NCI-H345 (cell line): ENCODE data around the gene HBZ.
"Not testable (repeated sequence)": the region's sequence is repeated elsewhere in the genome, so short reads cannot be mapped to it uniquely, and the experiment has no call there.

Experiments
- DNase-seq: peaks from one replicate; lab custom pipeline; 2025; lab: John Stamatoyannopoulos, UW

The HBZ gene

DNA sequence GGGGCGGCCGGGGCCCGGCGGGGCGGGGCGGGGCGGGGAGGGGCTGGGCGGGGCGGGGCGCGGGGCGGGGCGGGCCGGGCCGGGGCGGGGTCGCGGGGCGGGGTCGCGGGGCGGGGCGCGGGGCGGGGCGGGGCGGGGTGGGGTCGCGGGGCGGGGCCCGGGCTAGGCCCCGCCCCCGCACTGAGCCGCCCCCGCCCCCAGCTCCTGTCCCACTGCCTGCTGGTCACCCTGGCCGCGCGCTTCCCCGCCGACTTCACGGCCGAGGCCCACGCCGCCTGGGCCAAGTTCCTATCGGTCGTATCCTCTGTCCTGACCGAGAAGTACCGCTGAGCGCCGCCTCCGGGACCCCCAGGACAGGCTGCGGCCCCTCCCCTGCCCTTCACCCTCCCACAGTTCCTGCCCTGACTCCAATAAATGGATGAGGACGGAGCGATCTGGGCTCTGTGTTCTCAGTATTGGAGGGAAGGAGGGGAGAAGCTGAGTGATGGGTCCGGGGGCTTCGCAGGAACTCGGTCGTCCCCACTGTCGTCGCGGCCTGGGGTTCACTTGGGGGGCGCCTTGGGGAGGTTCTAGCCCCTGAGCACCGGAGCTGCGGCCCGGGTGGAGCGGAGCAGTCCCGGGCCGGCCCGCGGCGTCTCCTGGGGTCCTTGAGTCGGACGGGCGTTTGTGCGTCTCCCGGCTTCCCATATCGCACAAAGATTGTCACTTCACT, 12.5 kb downstream of the HBZ start:
- no peak for DNase-seq

DNA sequence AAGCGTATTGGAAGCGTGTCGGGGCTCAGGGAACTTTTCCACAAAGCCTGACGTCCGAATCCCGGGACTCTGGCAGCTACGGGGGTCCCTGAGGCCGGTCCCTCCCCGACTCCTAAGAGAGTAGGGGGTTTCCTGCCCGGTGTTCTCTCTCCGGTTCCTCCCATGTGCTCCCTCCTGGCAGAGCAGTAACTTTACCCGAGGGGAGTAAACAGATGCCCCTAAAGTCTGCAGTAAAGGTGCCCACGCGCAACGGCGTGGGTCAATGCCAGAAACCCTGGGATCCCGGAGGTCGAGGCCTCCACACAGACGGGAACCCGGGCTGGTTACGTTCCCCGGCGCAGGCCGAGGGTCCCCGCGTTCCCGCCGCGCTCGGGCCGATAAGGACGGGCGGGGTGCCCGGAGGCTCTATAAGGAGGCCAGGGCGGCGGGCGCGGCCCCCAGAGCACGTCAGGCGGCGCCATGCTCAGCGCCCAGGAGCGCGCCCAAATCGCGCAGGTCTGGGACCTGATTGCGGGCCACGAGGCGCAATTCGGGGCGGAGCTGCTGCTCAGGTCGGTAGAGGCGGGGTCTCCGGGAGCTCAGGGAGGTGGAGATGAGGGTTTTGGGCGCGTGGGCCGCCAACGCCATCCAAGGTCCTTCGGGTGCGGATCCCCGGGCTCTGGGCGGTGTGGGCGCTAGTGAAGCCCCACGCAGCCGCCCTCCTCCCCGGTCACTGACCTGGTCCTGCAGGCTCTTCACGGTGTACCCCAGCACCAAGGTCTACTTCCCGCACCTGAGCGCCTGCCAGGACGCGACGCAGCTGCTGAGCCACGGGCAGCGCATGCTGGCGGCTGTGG, 13.3 kb downstream of the HBZ start, which contains the start of gene HBM:
HBM (plus strand) TSS at position 440 of the 836 bp plus-strand sequence; CDS start at position 460, 20 bp downstream.
- DNase-seq: no peak

GRCh38 chr16:166375-167121, 14.1 kb downstream of the HBZ start:
- no peak for DNase-seq

DNA sequence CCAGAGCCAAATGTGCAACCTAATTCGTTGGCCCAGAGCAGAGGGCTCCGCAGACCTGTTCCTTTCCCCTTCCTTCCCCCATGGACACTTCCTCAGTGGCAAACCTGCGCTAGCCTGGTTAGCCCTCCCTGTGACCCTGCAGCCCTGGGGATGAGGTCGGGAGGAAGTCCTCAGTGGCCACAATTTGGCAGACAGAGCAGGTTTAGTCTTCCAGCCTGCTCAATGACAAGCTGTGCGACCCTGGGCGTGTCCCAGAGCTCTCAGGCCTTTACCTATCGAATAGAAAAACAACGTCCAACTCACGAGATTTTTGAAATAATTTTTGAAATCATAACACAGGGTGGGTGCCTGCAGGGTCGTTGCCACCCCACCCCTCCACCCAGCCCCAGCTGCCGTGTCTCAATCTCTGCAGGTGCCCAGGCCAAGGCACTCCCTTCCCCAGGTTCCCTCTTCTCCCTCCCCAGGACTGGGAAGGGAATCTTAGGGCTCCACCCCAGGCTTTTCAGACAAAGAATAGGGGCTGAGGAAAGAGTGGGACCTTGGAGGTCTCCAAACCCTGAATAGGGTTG, 14.8 kb downstream of the HBZ start:
- no peak for DNase-seq

DNA sequence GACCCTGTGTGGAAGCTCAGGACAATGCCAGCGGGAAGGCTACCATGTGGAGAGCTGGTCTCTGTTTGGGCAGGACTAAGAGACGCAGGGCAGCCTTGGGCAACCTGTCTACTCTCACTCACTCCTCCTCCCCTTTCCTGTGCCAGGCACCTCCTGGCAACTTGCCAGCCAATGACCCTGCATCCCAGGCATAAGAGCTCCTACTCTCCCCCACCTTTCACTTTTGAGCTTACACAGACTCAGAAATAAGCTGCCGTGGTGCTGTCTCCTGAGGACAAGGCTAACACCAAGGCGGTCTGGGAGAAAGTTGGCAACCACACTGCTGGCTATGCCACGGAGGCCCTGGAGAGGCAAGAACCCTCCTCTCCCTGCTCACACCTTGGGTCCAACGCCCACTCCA, 16.0 kb downstream of the HBZ start:
- no peak for DNase-seq

DNA sequence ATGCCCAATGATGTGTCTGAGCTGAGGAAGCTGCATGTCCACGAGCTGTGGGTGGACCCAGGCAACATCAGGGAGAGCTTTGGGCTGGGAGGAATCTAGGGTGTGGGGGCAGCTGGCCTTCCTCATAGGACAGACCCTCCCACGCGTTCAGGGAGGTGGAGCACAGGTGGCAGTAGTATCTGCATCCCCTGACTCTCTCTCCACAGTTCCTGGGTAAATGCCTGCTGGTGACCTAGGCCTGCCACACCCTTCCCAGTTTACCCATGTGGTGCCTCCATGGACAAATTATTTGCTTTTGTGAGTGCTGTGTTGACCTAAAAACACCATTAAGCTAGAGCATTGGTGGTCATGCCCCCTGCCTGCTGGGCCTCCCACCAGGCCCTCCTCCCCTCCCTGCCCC, 16.6 kb downstream of the HBZ start:
- DNase-seq: no peak

- DNase-seq: peak; percentile 45
These were observed 17.7 kb downstream of the HBZ start for GRCh38 chr16:170088-170507.

- DNase-seq: no peak
These were observed 18.3 kb downstream of the HBZ start for GRCh38 chr16:170788-171187.

DNA sequence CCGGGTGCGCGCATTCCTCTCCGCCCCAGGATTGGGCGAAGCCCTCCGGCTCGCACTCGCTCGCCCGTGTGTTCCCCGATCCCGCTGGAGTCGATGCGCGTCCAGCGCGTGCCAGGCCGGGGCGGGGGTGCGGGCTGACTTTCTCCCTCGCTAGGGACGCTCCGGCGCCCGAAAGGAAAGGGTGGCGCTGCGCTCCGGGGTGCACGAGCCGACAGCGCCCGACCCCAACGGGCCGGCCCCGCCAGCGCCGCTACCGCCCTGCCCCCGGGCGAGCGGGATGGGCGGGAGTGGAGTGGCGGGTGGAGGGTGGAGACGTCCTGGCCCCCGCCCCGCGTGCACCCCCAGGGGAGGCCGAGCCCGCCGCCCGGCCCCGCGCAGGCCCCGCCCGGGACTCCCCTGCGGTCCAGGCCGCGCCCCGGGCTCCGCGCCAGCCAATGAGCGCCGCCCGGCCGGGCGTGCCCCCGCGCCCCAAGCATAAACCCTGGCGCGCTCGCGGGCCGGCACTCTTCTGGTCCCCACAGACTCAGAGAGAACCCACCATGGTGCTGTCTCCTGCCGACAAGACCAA, 20.0 kb downstream of the HBZ start, which contains the start of gene HBA2:
HBA2 (plus strand) TSS at position 503 of the 568 bp plus-strand sequence; CDS start at position 540, 37 bp downstream.
- DNase-seq: not testable (repeated sequence)

- DNase-seq: not testable (repeated sequence)
These were observed 20.9 kb downstream of the HBZ start for GRCh38 chr16:173211-173854.

DNA sequence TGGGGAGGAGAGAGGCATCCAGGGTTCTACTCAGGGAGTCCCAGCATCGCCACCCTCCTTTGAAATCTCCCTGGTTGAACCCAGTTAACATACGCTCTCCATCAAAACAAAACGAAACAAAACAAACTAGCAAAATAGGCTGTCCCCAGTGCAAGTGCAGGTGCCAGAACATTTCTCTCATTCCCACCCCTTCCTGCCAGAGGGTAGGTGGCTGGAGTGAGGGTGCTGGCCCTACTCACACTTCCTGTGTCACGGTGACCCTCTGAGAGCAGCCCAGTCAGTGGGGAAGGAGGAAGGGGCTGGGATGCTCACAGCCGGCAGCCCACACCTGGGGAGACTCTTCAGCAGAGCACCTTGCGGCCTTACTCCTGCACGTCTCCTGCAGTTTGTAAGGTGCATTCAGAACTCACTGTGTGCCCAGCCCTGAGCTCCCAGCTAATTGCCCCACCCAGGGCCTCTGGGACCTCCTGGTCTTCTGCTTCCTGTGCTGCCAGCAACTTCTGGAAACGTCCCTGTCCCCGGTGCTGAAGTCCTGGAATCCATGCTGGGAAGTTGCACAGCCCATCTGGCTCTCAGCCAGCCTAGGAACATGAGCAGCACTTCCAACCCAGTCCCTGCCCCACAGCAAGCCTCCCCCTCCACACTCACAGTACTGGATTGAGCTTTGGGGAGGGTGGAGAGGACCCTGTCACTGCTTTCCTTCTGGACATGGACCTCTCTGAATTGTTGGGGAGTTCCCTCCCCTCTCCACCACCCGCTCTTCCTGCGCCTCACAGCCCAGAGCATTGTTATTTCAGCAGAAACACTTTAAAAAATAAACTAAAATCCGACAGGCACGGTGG, 21.7 kb downstream of the HBZ start:
- peak; percentile 25 for DNase-seq

- DNase-seq: no peak
These were observed 22.8 kb downstream of the HBZ start for GRCh38 chr16:175011-175949.

GRCh38 chr16:176006-176405, 23.6 kb downstream of the HBZ start:
- not testable (repeated sequence) for DNase-seq

GRCh38 chr16:176477-177382, 24.3 kb downstream of the HBZ start, which contains the start of gene HBA1:
Gene HBA1 (plus strand): TSS chr16:176680. CDS start chr16:176717, 37 bp downstream.
- not testable (repeated sequence) for DNase-seq

- DNase-seq: no peak
These were observed 25.0 kb downstream of the HBZ start for GRCh38 chr16:177394-177822.

- DNase-seq: no peak
These were observed 25.7 kb downstream of the HBZ start for GRCh38 chr16:177981-178667.

- no peak for DNase-seq
These were observed 26.2 kb downstream of the HBZ start for GRCh38 chr16:178668-179015.
